A673 (cell line): ENCODE data around the gene SND1.

ENCODE experiments used
- CTCF ChIP-seq: fragments of 300-800, 200-600 bp; sonication (generic); conservative IDR thresholded peaks from 2 replicates; pipeline ENCODE4 v1.5.1; 2017; ENCODE audit warnings: low read depth, mild to moderate bottlenecking, antibody characterized with exemption, low read length, moderate library complexity, mixed read lengths
- EZH2 ChIP-seq: fragments of 200-600 bp; sonication (generic); IDR thresholded peaks from 2 replicates; pipeline ENCODE4 v1.6.1; 2017; ENCODE audit warnings: borderline replicate concordance, low read depth, mild to moderate bottlenecking, mixed read lengths, antibody characterized with exemption, low read length; ENCODE audit not compliant: poor library complexity, severe bottlenecking

- no peak for TF ChIP-seq CTCF
- no peak for TF ChIP-seq EZH2
Measured at GRCh38 chr7:128114806-128115205, 462.8 kb downstream of the SND1 start.
